ENCODE data around the gene CGRRF1. TPM values are rescaled to one million over a fixed set of nuclear protein-coding genes. Genes with fewer than 3 reads are reported as not detected.

Gene CGRRF1
- total RNA-seq, 1 experiment from 2014 or later = 19.1 TPM

DNA sequence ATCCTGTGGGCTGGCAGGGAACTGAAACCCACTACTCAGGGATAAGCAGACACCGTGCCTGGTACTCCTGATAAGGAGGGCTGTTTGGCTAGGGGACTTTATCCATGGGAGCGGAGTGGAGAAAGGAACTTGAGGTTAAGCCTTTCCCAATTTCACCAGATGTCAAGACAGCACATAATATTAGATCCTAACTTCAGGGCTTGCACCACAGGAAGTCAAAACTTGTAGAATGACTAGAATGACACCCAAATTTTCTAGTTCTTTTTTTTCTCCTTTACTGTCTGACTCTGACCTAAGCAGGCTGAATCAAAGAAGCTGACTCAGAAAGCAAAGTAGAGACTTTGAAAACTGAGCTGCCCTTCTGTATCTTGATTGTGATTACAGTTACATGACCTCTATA, 7.1 kb upstream of the CGRRF1 start:
- no peak for DNase-seq
- H2BK15ac ChIP-seq (ENCODE audit: low read depth, low read length) = no peak overlapping the region
- no peaks in the 10 kb centered on the region for H3K23me2 ChIP-seq (ENCODE audit: insufficient read length, low read depth, low read length, poor library complexity, severe bottlenecking)
- H3K56ac ChIP-seq (ENCODE audit: insufficient read length, low read depth, low read length) = no peak overlapping the region
- no peak overlapping the region for H3K23ac ChIP-seq (ENCODE audit: insufficient read length, low read depth, low read length)
- no peak overlapping the region for H3K9ac ChIP-seq (ENCODE audit: extremely low read depth, insufficient read length, low read length)
- H2BK20ac ChIP-seq (ENCODE audit: low read depth, low read length, poor library complexity, severe bottlenecking) = no peak overlapping the region
- no peak overlapping the region for H3K14ac ChIP-seq (ENCODE audit: insufficient read depth, low read length)
- H3K4me1 Mint-ChIP-seq = no peaks in the 10 kb centered on the region
- no peak overlapping the region for H2AK5ac ChIP-seq (ENCODE audit: insufficient read length, low read length)
- no peaks in the 10 kb centered on the region for H3K79me2 ChIP-seq (ENCODE audit: insufficient read depth, low read length)
- TF ChIP-seq, protein P1, sequence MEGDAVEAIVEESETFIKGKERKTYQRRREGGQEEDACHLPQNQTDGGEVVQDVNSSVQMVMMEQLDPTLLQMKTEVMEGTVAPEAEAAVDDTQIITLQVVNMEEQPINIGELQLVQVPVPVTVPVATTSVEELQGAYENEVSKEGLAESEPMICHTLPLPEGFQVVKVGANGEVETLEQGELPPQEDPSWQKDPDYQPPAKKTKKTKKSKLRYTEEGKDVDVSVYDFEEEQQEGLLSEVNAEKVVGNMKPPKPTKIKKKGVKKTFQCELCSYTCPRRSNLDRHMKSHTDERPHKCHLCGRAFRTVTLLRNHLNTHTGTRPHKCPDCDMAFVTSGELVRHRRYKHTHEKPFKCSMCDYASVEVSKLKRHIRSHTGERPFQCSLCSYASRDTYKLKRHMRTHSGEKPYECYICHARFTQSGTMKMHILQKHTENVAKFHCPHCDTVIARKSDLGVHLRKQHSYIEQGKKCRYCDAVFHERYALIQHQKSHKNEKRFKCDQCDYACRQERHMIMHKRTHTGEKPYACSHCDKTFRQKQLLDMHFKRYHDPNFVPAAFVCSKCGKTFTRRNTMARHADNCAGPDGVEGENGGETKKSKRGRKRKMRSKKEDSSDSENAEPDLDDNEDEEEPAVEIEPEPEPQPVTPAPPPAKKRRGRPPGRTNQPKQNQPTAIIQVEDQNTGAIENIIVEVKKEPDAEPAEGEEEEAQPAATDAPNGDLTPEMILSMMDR (conservative IDR thresholded peaks at IDR 0.05) = no peak
- peaks cover 1% of the 10 kb centered on the region; the same call in 1 of the 2 replicates for H3K27me3 Mint-ChIP-seq (ENCODE audit: low read depth)
- no peak overlapping the region for H4K8ac ChIP-seq (replicated peaks; ENCODE audit: insufficient read length, low read depth, low read length)
- H4K5ac ChIP-seq (ENCODE audit: insufficient read length, low read depth, low read length) = no peak overlapping the region
- no peaks in the 10 kb centered on the region for H3K36me3 Mint-ChIP-seq (ENCODE audit: insufficient read depth in 1 of 3, low read depth in 3 of 3)
- no peak overlapping the region for H4K91ac ChIP-seq (ENCODE audit: insufficient read length, low read depth, low read length)
- H3K4me1 ChIP-seq (ENCODE audit: insufficient read depth, low read length) = no peaks in the 10 kb centered on the region
- no peaks in the 10 kb centered on the region for H3K9me3 Mint-ChIP-seq
- H3K4me2 ChIP-seq (ENCODE audit: insufficient read depth, insufficient read length, low read length) = no peak overlapping the region
- no peak overlapping the region for H2BK5ac ChIP-seq (ENCODE audit: insufficient read length, low read length)
- no peak overlapping the region for H3K27ac ChIP-seq (ENCODE audit: insufficient read length, low read depth, low read length)
- no peak overlapping the region for H2BK12ac ChIP-seq (ENCODE audit: insufficient read length, low read depth, low read length)
- H3K4me3 Mint-ChIP-seq = no peak overlapping the region
- H3K9me3 ChIP-seq (ENCODE audit: control insufficient read depth, low read depth, low read length) = no peaks in the 10 kb centered on the region
- no peaks in the 10 kb centered on the region for H3K27me3 ChIP-seq (ENCODE audit: insufficient read depth, low read length)
- H3K4ac ChIP-seq (ENCODE audit: low read depth, low read length) = no peak overlapping the region
- no peak overlapping the region for H2AFZ ChIP-seq (ENCODE audit: low read length)
- WGBS (ENCODE audit: extremely low coverage, insufficient read length, low lambda C conversion rate) = no CpG with 5 or more reads among the region's 2 CpGs
- no peaks in the 10 kb centered on the region for H4K20me1 ChIP-seq (ENCODE audit: control insufficient read depth, insufficient read depth, insufficient read length)
- H3T11ph ChIP-seq (ENCODE audit: low read length) = no peak overlapping the region
- no peaks in the 10 kb centered on the region for H3K79me1 ChIP-seq (ENCODE audit: insufficient read depth, low read depth, low read length, poor library complexity, severe bottlenecking)
- no peak overlapping the region for H3K18ac ChIP-seq (ENCODE audit: insufficient read length, low read depth, low read length)
- no peak overlapping the region for H3K27ac Mint-ChIP-seq
- H2BK120ac ChIP-seq (ENCODE audit: low read depth, low read length, poor library complexity, severe bottlenecking) = no peak overlapping the region

Measured in H9 (cell line).